DMS153 (cell line): ENCODE results near the gene ATXN1.

ENCODE experiments used
- DNase-seq: peaks from one replicate; lab custom pipeline; 2025; lab: John Stamatoyannopoulos, UW

Gene ATXN1

DNA sequence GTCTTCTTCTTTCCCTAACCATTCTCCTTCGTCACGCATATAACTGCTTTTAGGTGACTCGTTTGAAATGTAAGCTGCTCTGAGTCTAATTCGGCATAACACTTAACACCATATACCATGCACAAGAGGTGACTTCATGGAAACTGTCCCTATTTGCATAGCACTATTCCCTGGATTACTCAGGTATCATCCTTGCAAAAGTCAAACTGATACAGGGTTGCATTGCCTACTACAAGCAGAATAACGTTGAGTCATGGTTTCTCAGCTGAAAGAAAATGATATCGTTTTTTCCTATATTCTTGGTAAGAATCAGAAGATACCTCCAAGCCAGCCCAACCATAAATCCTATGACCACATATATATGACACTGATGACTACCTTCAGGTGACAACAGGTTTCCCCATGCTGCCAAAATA is 227.5 kb downstream of the ATXN1 start:
- no peak for DNase-seq

DNA sequence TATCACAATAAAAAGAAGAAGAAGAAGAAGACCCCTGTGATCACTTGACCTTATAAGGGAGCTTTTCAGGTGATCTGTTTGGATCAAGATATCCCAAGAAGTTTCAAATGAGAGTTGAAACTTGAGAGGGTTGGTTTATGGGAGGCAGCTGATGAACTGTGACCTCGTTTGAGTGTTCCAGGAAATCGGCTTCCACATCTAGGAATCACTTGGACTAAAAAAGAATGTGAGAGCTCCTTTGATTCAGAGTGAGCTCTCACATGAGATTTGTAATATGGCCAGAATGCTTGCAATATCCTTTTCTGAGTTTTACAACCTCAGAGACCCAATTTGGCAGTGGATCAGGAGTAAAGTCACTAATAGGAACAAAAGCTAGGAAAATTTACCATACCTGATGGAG is 228.1 kb downstream of the ATXN1 start:
- no peak for DNase-seq

DNA sequence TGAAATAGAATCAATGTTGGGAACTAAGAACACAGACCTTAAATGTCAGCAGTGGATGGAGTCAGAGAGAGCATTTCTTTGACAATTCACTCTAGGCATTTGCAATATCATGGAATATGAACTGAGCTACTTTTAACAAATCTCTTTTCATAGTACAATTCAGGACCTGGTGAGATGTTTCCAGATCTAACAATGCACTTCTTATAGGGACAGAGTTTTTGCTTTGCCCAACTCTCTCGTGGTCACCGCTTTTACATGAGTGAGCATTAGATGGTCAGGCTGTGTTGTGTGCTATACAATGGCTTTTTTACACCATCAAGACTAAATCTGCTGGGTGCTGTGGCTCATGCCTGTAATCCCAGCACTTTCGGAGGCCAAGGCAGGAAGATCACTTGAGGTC is 233.6 kb downstream of the ATXN1 start:
- no peak for DNase-seq

DNA sequence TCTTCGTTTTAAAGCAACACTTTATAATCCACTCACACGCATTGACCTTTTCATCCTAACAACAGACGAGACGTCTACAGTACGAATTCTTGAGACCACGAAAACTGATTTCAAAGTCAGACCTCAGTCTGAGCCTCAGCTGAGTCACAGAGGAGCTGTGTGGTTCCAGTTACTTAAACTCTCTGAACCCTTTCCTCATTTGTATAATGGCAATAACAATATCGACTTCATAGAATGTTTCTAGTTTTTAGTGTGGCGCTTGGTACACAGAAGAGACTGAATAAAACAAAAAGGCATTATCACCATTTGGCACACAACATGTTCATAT is 236.9 kb downstream of the ATXN1 start:
- no peak for DNase-seq

DNA sequence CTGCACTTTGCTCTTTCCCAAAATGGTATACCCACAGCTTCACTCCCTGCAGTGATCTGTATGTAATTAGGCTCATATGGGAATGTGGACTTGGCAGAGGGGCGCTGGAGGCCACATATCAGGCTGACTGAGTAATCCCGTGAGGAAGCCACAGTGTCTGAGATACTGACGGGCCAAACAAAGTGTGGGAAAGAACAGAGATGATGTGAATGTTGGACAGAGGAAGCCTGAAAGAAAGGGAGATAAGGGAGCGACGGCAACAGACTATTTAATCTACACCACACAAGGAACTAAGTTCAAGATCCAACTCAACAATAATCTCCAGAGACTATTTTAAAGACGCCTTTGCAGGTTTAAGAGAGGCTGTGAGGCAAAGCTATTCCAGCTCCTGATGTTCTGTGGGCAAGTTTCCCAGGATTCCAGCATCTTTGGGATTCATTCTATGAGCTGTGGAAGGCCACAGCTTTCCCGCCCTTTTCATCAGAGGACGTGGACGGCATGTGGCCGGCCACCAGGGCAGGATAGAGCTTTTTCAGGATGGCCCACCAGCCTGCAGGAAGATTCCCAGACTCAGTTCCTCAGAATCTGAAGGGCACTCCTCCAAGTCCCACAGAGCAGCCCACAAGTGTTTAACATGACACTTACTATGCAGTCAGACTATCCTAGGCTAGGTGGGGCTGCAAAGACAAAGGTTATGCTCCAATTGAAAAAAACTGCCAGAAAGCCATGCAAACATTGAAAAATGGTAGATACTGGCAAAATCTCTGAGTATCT is 237.5 kb downstream of the ATXN1 start:
- DNase-seq = no peak

DNA sequence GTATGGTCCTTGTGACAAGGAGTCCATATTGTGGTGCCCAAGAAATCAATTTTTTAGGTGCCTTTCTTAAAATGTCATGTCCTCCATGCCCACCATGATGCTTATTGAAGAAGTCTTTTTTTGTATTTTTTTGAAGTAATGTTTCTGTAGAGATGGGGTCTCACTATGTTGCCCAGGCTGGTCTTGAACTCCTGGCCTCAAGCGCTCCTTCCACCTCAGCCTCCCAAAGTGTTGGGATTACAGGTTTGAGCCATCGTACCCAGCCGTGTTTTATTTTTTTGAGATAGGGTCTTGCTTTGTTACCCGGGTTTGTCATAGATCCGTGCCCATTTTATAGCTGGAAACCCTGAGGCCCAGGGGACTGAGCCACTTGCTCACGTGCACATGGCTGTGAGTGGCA is 238.3 kb downstream of the ATXN1 start:
- DNase-seq = no peak

DNA sequence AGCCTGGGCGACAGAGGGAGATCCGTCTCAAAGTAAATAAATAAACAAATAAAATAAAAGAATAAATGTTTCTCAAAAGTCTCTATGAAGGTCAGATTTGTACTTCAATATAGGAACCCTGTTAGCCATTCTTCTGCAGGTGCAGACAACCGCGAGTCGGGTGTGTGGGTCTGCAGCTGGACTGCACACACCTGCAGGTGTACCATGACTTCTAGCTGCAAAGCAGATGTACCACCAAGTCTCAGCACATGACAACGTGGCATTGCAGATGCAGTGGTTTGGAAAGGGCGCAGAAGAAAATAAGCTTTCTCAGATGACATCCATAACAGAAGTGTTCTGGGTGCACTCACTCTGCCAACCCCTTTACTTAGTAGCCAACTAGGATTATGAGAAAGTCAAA is 239.7 kb downstream of the ATXN1 start:
- DNase-seq = no peak

DNA sequence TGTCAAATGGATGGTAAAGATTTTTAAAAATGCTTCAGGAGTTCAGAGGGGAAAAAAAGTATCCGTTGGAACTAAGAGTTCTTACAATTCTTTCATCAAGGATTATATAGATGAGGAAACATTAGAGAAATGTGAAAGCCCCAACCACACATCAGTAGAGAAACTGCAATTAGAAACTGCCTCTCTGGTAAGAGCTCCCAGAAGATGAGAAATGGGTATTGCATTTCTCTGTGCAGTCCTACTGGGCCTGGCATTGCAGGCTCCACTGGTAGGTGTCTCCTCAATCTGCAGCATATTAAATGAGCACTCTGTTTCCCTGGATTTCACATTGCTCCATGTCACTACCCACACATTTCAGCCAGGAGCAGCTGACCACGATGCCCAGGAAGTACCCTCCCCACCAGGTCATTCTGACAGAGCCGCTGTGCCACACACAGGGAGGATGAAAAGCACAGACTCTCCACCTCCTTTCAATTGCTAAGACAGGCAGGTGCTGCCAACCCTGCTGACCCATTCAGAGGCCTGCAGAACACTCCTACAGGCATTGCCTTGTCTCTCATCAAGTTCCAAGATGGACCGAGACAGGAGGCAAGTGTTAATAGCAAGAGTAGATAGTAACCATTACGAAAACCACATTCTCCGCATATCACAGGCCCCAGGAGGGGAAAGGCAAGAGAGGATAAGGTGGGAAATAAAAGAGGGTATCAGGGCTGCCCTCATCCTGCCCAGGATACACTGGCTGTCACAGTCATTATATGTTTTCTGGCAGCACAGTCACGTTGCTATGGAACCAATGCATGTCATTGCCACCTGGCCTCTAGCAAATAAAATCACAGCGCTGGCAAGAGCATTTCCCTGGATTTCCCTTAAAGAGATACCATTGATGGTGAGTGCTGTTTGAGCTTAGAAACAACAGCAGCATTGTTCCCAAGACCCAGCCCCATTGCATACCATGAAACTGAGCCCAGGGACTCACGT is 241.7 kb downstream of the ATXN1 start:
- peak; percentile 24 for DNase-seq

DNA sequence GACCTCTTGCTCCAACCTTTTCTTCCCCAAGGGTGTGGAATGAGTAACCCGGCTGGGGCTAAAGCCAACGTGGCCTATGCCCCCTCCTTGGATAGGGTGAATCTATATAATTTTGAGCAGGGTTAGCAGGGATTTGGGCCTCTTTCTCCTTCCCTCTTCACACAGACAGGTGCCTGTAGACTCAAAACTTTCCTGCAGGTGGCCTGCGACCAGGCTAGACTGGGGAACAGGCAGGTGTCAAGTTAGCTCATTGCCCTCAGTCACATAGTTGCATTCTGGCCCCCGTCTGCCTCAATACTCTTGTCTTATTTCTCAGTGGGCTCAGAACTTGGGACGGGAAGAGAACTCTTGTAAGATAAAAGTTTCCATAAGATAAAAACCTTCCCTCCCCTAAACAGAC is 243.0 kb downstream of the ATXN1 start:
- no peak for DNase-seq

DNA sequence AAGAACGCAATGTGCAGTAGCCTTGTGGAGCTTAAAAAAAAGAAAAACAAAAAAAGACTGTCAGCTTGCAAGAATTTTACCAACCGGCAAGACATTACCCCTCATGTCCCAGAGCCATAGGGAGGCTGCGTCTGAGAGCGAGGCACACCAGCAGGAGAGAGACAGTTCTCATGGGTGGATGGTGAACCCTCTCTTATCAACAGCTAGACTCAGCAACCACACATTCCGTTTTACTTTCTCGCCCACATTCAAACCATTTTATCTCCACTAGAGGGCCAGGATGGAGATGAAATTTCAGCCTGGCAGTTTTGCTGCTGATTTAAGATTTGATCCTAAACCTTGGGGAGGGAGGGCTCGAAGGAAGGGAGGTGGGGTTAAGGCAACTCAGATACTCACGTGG is 247.0 kb downstream of the ATXN1 start:
- DNase-seq = no peak

DNA sequence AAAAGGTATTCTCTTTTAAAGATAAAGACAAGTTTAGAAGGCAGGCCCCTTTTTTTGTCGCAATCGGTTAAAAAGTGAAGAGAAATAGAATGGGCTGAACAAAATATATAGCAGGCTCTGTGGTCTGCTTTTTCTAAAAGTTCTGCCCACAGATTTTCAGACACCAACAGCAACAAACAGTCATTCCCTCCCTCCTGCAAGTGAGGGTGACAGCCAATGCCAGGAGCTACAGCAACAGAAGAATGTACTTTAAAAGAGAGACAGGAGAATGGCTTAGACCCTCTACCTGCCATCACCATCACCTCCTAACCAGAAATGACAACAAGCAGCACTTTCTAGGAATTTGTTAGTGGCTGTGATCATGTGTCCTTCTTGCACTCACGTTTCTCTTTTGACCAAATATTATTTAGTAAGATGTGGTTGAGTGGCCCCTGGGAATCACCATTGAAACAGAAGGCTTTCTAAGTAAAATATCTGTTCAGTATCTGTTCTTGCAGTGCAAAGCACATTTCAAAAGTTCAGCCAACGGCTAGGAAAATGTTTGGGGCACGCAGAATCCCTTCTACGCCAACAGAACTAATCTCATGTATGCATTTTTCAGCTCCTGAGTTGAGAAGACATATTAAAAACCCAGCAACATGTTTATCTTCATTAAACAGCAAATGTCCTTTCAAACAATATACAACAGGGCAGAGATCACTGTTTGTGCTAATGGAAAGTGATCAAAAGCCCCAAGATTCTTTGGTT is 248.5 kb downstream of the ATXN1 start:
- no peak for DNase-seq

DNA sequence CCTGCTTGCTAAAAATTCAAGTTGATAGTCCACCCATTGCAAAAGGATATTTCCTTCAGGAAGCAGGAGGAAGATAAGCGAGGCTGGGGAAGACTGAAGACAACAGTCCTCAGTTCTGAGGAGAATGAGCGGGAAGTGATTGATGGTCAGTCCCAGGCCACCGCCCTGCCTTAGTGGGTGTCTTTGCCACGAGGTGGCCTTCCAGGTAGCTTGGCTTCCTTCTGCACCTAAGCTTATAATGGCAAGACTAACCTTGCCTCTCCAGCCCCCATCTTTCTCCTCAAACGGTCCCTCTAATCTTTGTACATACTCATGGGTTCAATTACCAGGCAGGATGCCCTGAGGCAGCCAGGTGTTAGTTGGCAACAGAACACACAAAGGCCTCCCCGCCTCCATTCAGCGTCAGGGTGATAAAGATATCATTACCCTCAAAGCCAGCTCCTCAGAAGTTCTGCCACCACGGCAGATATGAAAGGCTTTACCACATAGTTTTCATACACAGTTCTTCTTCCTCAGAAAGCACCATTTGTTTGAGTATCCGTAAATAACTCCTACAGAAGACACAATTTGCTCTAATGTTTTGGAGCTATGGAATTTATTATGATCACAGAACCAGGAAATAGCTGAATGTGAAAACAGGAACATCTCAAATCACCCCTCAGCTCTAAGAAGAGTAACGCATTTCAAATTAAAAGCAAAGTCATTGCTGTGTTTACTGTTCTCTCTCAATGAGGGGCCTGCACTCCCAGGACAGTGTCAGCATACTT is 249.4 kb downstream of the ATXN1 start:
- DNase-seq = no peak

DNA sequence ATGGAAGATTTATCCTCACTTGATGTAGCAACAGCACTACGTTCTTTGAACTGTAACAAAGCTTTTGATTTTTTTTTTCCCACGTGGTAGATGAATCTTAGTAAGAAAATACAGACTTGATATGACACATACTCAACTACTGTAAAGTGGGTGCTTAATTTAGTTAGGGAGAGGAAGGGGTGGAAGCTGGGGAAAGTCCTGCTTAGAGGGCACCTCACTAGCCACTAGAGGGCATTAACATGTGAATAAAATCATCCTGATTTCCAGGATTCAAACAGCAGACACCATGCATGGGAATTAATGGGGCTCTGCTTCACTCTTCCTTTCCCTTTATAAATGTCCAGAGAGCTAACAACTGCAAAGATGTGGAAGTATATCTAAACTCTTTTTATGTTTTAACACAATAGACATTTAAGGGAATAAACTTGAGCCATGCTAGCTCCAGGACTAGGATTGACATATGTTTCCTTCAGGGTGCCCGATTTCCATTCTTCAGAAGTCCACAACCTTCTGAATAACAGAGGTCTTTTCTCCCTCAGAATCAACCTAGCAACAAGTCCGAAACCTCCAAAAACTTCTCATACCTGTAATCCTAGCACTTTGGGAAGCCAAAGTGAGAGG is 250.1 kb downstream of the ATXN1 start:
- DNase-seq = no peak

DNA sequence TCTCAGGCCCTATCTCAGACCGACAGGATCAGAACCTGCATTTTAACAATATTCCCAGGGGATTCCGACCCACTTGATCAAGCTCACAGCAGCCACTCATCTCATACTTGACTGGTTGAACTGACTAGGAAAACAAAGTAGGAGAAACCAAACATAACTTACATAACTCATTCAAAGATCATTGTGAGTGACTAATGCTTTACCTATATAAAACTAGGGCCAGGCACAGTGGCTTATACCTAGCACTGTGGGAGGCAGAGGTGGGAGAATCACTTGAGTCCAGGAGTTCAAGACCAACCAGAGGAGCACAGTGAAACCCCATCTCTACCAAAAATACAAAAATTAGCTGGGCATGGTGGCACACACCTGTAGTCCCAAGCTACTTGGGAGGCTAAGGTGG is 251.0 kb downstream of the ATXN1 start:
- no peak for DNase-seq

DNA sequence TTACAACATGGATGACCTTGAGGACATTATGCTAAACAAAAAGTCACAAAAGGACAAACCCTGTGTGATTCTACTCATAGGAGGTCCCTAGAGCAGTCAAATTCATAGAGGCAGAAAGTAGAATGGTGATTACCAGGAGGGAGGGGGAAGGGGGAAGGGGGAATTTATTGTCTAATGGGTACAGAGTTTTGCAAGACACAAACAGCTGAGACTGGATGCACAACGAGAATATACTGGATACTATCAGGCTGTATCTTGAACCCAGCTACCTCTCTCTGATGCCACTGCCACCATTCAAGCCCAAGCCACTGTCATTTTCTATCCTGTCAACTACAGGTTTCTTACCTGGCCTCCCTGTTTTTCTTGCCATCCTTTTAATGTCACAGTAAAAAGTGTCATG is 252.3 kb downstream of the ATXN1 start:
- no peak for DNase-seq

DNA sequence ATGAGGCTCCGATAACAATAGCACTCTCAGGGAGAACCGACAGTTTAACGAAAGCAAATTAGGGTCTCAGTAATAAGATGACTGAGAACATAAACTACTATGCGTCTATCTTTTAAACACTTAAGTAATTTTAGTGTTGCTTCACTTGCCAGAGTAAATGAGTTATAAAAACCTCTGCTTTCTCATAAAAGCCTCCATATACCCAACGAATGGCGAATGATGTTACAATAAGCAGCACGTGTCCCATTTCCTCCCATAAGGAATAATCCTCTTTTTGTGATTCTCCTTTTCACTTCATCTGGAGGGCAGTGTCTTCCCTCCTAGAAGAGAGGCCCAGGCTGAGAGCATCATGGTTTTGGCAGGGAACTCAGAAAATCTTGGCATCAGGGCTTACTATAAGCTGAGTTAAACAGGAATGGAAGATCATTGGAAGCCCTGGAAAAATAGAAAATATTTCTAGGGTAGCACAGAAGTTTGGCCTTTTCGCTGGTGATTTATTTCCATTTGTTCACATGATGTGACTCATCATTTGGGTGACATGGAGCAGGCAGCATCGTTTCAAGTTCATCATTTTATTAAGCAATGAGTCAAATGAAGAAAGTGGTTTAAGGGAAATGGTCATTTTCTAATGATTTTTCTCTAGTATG is 255.4 kb downstream of the ATXN1 start:
- DNase-seq = no peak

DNA sequence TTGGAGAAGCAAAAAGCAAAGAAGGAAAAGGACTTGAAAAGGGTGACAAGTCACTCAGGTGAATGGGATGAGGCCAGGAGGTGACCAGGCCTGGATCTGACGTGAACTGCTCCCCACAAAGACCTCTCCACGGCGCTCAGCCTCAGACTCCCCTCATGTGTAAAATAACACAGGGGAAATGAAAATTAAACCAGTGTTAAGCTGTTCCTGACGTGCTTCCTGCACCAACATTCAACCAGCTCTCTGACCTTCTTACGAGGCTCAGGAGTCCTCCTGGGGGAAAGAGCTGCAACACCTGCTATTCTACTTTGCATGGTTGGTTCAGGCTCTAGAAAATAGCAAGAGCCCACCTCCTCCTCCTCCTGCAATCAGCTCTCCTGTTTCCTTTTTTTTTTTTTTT is 256.7 kb downstream of the ATXN1 start:
- no peak for DNase-seq

DNA sequence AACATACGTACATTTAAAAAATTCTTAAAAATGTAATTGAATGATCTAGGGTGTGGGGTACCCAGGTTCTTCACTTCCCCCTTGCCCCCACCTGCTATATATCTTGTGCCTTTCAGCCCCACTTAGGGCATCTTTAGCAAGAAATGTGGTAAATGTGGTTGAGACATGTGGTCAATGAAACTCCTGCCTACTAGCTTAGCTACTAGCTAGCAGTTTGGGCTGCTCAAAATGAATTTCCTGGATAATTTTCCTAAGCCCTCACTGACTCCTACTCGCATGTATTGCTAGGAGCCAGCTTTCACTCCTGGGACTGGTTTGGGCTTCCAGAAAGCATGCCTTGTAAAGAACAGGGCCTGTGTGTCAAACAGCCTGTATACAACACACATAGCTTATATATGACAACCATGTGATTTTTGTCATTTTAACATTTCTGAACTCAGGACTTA is 257.3 kb downstream of the ATXN1 start:
- DNase-seq = no peak

DNA sequence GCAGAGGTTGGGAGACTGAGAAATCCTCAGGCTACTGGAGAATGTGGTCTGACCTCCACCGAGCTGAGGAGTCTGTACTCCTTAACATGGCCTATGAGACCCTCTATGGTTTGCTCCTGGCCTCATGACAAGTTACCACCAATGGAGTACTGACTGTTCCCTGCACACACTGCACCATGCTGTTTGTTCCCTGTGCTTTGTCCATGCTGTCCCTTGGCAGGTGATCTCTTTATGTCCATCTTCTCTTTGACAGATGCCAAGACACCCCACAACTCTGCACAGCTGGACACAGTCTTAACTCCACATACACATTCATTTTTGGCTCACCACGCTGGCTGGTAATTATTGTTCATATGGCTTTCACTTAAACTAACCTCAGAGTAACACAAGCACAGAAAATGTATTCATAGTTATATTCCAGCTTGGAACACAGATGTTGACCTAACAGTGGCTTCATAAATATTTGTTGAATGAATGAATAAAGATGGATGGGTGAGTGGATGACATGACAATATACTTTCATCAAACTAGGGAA is 258.0 kb downstream of the ATXN1 start:
- no peak for DNase-seq

DNA sequence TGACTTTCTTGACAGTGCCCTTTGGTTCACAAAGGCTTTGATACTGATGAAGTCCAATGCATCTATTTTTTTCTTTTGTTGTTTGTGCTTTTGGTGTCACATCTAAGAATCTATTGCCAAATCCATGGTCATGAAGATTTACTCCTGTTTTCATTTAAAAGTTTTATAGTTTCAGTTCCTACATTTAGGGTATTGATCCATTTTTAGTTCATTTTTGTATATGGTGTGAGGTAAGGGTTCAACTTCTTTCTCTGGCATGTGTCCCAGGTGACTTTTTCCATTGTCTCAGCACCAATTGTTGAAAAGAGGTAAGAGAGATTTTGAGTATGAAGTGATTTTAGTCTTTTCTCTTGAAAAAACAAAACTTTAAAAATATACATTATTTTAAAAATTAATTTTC is 262.3 kb downstream of the ATXN1 start:
- no peak for DNase-seq

DNA sequence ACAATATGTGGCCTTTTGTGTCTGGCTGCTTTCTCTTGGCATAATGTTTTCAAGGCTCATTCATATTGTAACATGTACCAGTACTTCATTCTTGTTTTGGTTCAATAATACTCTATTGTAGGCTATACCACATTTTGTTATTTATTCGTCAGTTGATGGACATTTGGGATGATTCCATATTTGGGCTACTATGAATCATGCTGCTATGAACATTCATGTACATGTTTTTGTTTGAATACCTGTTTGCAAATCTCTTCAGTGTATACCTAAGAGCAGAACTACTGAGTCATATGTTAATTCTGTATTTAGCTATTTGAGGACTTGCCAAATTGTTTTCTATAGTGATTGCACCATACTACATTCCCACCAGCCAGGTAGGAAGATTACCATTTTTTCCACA is 263.0 kb downstream of the ATXN1 start:
- no peak for DNase-seq
